Measurements from ENCODE around the gene PROCR. TPM values are rescaled to one million over a fixed set of nuclear protein-coding genes. Genes with fewer than 3 reads are reported as not detected.

Gene PROCR
- total RNA-seq, 4 donors from 2014 or later = 18.3 to 74.7 (median 38.1) TPM

- no peak for DNase-seq (ENCODE audit: extremely low spot score)
- Histone ChIP-seq H3K4me1 (peaks cover 13 to 23% (median 18%) of the 10 kb centered on the region in 4 donors), H3K27ac (replicated peaks in 1 of 4) (peak overlapping the region; percentile 40 to 71 (median 57)), H3K9me3 (no peaks in the 10 kb centered on the region), H3K27me3 (no peaks in the 10 kb centered on the region), H3K36me3 (peaks cover 23 to 92% (median 78%) of the 10 kb centered on the region in 4 donors), H3K4me3 (no peak overlapping the region)
- 84% methylated on average over 10 of the region's 11 CpGs for WGBS
- intact Hi-C loops (cut with DNase I) = no loop called here
- TF ChIP-seq POLR2A (IDR thresholded peaks at IDR 0.05; ENCODE audit: low read depth) (no peak), CTCF (IDR thresholded peaks at IDR 0.05) (no peak), POLR2AphosphoS5 (IDR thresholded peaks at IDR 0.05) (no peak), EP300 (IDR thresholded peaks at IDR 0.05) (no peak)
Observed at GRCh38 chr20:35135867-35136586, 35.8 kb upstream of the PROCR start.

GRCh38 chr20:35144694-35145093, 27.2 kb upstream of the PROCR start:
- Histone ChIP-seq H3K27me3 (no peaks in the 10 kb centered on the region), H3K27ac (replicated peaks in 1 of 4) (no peak overlapping the region), H3K4me1 (peaks cover 12 to 32% (median 30%) of the 10 kb centered on the region in 4 donors), H3K4me3 (no peak overlapping the region), H3K9me3 (no peaks in the 10 kb centered on the region), H3K36me3 (peaks cover 12 to 47% (median 41%) of the 10 kb centered on the region in 4 donors)
- WGBS = 48% methylated on average over 7 of the region's 7 CpGs
- intact Hi-C loops (cut with DNase I) = loop anchor here (2.0 to 10.0 kb wide), 3 partner anchors 64 to 310 kb away; partner anchors contain the start of gene CEP250
- no peak for DNase-seq (ENCODE audit: extremely low spot score)
- TF ChIP-seq POLR2AphosphoS5 (IDR thresholded peaks at IDR 0.05) (no peak), POLR2A (IDR thresholded peaks at IDR 0.05; ENCODE audit: low read depth) (no peak), EP300 (IDR thresholded peaks at IDR 0.05) (no peak), CTCF (IDR thresholded peaks at IDR 0.05) (no peak)

- DNase-seq (ENCODE audit: extremely low spot score) = no peak
- Histone ChIP-seq H3K27ac (replicated peaks in 1 of 4) (peak overlapping the region in 2 of 4 donors; percentile 39 to 82), H3K9me3 (no peaks in the 10 kb centered on the region), H3K4me1 (peaks cover 12 to 32% (median 30%) of the 10 kb centered on the region in 4 donors), H3K36me3 (peaks cover 12 to 42% (median 38%) of the 10 kb centered on the region in 4 donors), H3K27me3 (no peaks in the 10 kb centered on the region), H3K4me3 (no peak overlapping the region)
- intact Hi-C loops (cut with DNase I) = loop anchor here (2.0 to 10.0 kb wide), 3 partner anchors 64 to 310 kb away; partner anchors contain the start of gene CEP250
- WGBS = 34% methylated on average over 2 of the region's 2 CpGs
- peak in 1 of 2 donors; percentile 18 for TF ChIP-seq POLR2AphosphoS5 (IDR thresholded peaks at IDR 0.05)
- TF ChIP-seq CTCF (IDR thresholded peaks at IDR 0.05) = peak; percentile 39 to 64 (median 53)
- no peak for TF ChIP-seq POLR2A (IDR thresholded peaks at IDR 0.05; ENCODE audit: low read depth)
Observed at GRCh38 chr20:35145141-35145564, 26.7 kb upstream of the PROCR start.

- Histone ChIP-seq H3K27me3 (no peaks in the 10 kb centered on the region), H3K9me3 (no peaks in the 10 kb centered on the region), H3K36me3 (peaks cover 7 to 34% (median 26%) of the 10 kb centered on the region in 4 donors), H3K4me3 (peak overlapping the region; percentile 70 to 83 (median 79)), H3K4me1 (peaks cover 12 to 32% (median 30%) of the 10 kb centered on the region in 4 donors), H3K27ac (replicated peaks in 1 of 4) (peak overlapping the region; percentile 72 to 87 (median 78))
- no peak for DNase-seq (ENCODE audit: extremely low spot score)
- intact Hi-C loops (cut with DNase I) = loop anchor here (10.0 kb wide), 1 partner anchor 308 kb away; the partner anchor contains the start of gene CEP250
- no peak for TF ChIP-seq POLR2AphosphoS5 (IDR thresholded peaks at IDR 0.05)
- no peak for TF ChIP-seq CTCF (IDR thresholded peaks at IDR 0.05)
- no peak for TF ChIP-seq POLR2A (IDR thresholded peaks at IDR 0.05; ENCODE audit: low read depth)
- WGBS = 8% methylated on average over 8 of the region's 23 CpGs
Observed at GRCh38 chr20:35146299-35146919, 25.5 kb upstream of the PROCR start.

Measured in esophagus muscularis mucosa (tissue), 4 donors.